Lower lobe of right lung (tissue), 2 donors: ENCODE results near the gene HCN2. TPM values are rescaled to one million over a fixed set of nuclear protein-coding genes. Genes with fewer than 3 reads are reported as not detected.
A peak's percentile ranks its signal among the peaks of the same experiment; 100 is the strongest.

ENCODE experiments used
- ATAC-seq, 2 donors: fragments of 200-7000 bp; cut with Tn5 transposase; one replicate each; pipeline ENCODE4 v1.9.1; 2020 to 2022; ENCODE audit warnings: mild to moderate bottlenecking in 2 of 2, moderate library complexity in 2 of 2
- DNase-seq: peaks from one replicate; pipeline ENCODE4 v3.0.0-alpha.2; 2020
- H3K27ac ChIP-seq: fragments of 200-600 bp; one replicate; pipeline ENCODE4 v1.8.0; 2022
- H3K27me3 ChIP-seq: fragments of 200-600 bp; one replicate; pipeline ENCODE4 v1.8.0; 2022; ENCODE audit warnings: low read depth
- H3K36me3 ChIP-seq: fragments of 200-600 bp; one replicate; pipeline ENCODE4 v1.8.0; 2022; ENCODE audit warnings: mild to moderate bottlenecking
- H3K4me1 ChIP-seq: fragments of 200-600 bp; one replicate; pipeline ENCODE4 v1.8.0; 2022
- H3K4me3 ChIP-seq: fragments of 200-600 bp; one replicate; pipeline ENCODE4 v1.8.0; 2022; ENCODE audit warnings: mild to moderate bottlenecking
- H3K9me3 ChIP-seq: fragments of 200-600 bp; one replicate; pipeline ENCODE4 v1.8.0; 2022
- CTCF ChIP-seq: fragments of 200-600 bp; IDR thresholded peaks from one replicate; pipeline ENCODE4 v1.8.0; 2022; ENCODE audit warnings: antibody characterized with exemption, mild to moderate bottlenecking
- intact Hi-C: fragments of 100-400 bp; cut with DNase I; formaldehyde crosslinking; loops from one replicate; pipeline ENCODE4 v1.11.0; 2022
- long read RNA-seq: library from polyadenylated mRNA; unstranded; transcript quantifications from one replicate; pipeline ENCODE4 v2.0.0, GENCODE V29; 2021
- total RNA-seq: library from RNA; stranded (reverse); fragmentation: NEBNext Ultra II Directional; extraction: Animal tissue kit (Norgen Biotek cat#: 25700); gene quantifications from one replicate; pipeline ENCODE4 v1.2.1, GENCODE V29; 2021
- donor health status: DM: no; HTN: yes; CAD: no; lungs with severe emphysema.

The HCN2 gene
- total RNA-seq: 0.24 TPM
- long read RNA-seq: 0 reads

GRCh38 chr19:589693-590395 is at the start of gene HCN2:
Gene HCN2, plus strand, starts transcription at chr19:589881. Its CDS starts 65 bp downstream, at chr19:589946.
- Histone ChIP-seq H3K4me3 (no peak within 1 kb of the TSS), H3K4me1 (peaks cover 16% of the 10 kb centered on the region), H3K9me3 (no peaks in the 10 kb centered on the region), H3K36me3 (no peaks in the 10 kb centered on the region), H3K27me3 (peaks cover 64% of the 10 kb centered on the region), H3K27ac (no peak within 1 kb of the TSS)
- no peak for DNase-seq
- no peak for TF ChIP-seq CTCF
- intact Hi-C loops: no loop called here
- ATAC-seq: no peak

DNA sequence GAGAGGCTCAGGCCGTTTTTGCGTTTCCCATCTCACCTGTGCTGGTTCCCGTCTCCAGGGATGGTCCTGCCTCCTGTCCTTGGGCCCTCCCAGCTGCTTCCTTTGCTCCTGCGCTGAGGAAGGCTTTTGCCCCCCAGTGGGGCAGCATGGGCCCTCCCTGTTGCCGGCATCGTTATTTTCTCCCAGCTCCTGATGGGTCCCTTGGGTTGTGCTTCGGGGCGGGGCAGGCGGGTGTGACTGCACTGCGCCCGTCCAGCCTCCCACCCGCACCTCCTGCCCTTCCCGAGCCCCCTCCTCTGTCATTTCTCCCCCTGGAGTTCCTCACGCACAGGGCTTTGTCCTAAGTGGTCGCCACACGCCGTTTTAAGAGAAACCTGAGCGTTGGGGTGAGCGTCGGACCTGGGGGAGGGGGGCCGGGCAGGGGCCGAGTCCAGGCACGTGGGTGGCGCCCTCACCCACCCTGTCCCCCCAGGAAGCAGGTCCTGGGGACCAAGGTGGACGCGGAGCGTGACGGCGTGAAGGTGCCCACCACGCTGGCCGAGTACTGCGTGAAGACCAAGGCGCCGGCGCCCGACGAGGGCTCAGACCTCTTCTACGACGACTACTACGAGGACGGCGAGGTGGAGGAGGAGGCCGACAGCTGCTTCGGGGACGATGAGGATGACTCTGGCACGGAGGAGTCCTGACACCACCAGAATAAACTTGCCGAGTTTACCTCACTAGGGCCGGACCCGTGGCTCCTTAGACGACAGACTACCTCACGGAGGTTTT is 48.6 kb upstream of the HCN2 start:
- H3K27me3 ChIP-seq: no peaks in the 10 kb centered on the region
- no peak overlapping the region for H3K27ac ChIP-seq
- DNase-seq: peak; percentile 46
- no peaks in the 10 kb centered on the region for H3K4me1 ChIP-seq
- no peak overlapping the region for H3K4me3 ChIP-seq
- no peak for ATAC-seq
- H3K36me3 ChIP-seq: peaks cover 54% of the 10 kb centered on the region
- no peaks in the 10 kb centered on the region for H3K9me3 ChIP-seq
- TF ChIP-seq CTCF: no peak
- intact Hi-C loops: no loop called here

- no peak overlapping the region for H3K27ac ChIP-seq
- no peak for TF ChIP-seq CTCF
- intact Hi-C loops: no loop called here
- DNase-seq (no peak), ATAC-seq (no peak)
- H3K4me1 ChIP-seq: no peaks in the 10 kb centered on the region
- no peaks in the 10 kb centered on the region for H3K9me3 ChIP-seq
- no peaks in the 10 kb centered on the region for H3K27me3 ChIP-seq
- peaks cover 48% of the 10 kb centered on the region for H3K36me3 ChIP-seq
- H3K4me3 ChIP-seq: no peak overlapping the region
These were observed 48.0 kb upstream of the HCN2 start for GRCh38 chr19:541699-542098.

DNA sequence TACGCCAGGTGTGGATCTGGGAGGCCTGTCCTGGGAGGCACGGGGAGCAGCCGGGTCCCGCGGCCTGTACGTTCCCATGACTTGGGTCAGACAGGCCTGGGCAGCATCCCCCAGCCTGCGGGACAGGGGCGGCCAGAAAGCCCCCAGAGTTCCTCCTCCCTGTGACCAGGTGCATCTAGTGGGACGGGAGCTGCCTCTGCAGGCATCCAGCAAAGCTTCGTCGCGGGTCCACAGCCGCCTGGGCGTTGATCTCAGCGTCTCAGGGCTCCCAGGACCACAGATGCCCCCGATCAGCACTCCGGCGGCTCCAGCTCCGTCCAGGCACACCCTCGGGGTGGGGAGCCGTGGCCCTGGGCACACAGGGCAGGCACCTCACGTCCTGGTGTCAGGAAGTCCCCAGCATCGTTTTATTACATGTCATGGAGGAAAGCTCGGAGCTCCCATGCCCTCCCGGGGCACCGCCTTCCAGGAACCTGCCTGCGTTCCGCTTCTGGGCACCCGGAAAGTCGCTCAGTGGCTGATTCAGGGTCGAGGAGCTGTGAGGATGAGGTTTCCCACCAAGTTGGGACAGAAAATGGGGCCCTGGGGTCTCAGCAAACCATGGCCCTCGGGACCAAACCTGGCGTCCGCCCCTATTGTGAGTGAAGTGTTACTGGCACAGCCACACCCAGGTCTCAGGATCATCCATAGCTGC is 47.4 kb upstream of the HCN2 start:
- H3K9me3 ChIP-seq: no peaks in the 10 kb centered on the region
- DNase-seq (no peak), ATAC-seq (no peak)
- TF ChIP-seq CTCF: no peak
- H3K27ac ChIP-seq: no peak overlapping the region
- H3K36me3 ChIP-seq: peaks cover 42% of the 10 kb centered on the region
- H3K4me1 ChIP-seq: no peaks in the 10 kb centered on the region
- no peaks in the 10 kb centered on the region for H3K27me3 ChIP-seq
- no peak overlapping the region for H3K4me3 ChIP-seq
- intact Hi-C loops: no loop called here

DNA sequence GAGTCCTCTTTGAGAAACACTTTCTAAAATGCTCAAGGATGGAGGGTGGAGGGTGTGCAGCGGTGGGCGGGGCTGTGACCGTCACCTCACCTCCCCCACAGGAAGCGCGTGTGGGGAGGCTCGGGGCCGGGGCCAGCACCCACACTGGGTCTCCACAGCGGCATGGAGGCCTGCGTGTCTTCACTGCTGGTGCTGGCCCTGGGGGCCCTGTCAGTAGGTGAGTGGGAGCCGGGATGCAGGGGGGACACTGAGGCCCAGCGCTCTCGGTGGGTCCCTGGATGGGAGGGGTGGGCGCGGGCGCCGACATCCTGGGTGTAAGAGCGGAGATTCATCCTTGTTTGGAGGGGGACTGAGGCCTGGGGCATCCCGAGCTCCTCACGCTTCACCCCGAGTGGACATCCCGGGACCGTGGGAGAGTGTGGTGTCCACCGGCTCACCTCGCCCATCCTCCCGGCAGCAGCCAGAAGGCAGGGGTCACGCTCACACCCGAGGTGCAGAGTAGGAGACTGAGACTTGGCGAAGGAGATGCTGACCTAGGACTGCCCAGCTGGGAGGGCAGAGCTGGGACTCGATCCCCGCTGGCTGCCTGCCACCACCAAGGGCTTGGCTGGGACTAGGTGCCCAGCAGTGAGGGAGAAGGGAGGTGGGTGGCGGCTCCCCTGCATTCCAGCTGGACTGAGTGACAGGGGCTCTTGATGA is 45.6 kb upstream of the HCN2 start, which contains the start of gene GZMM:
TSS of gene GZMM (plus strand) at position 144 of the 699 bp plus-strand sequence. CDS start at position 163, 19 bp downstream.
- peaks cover 25% of the 10 kb centered on the region for H3K36me3 ChIP-seq
- H3K27me3 ChIP-seq: no peaks in the 10 kb centered on the region
- ATAC-seq: peak; percentile 59 to 63
- no peak for TF ChIP-seq CTCF
- no peaks in the 10 kb centered on the region for H3K9me3 ChIP-seq
- H3K4me3 ChIP-seq: no peak within 1 kb of the TSS
- intact Hi-C loops: no loop called here
- no peak within 1 kb of the TSS for H3K27ac ChIP-seq
- H3K4me1 ChIP-seq: no peaks in the 10 kb centered on the region
- DNase-seq: no peak
